Measurements from ENCODE around the gene RAB31. TPM values are rescaled to one million over a fixed set of nuclear protein-coding genes. Genes with fewer than 3 reads are reported as not detected.
"Not testable (repeated sequence)": the region's sequence is repeated elsewhere in the genome, so short reads cannot be mapped to it uniquely, and the experiment has no call there.

Gene RAB31
- total and polyA plus RNA-seq, 3 donors from 2014 or later = 75.9 to 110 (median 81.5) TPM

GRCh38 chr18:9855681-9856080 lies 147.6 kb downstream of the RAB31 start:
- intact Hi-C loops (cut with DNase I; ENCODE audit: low total_unique reads) = no loop called here
- H3K27ac ChIP-seq = peak overlapping the region; percentile 77 to 87
- TF ChIP-seq CTCF (IDR thresholded peaks at IDR 0.05) (no peak), POLR2A (IDR thresholded peaks at IDR 0.05) (no peak)
- peaks cover 20% of the 10 kb centered on the region for H3K4me1 ChIP-seq
- H3K27me3 ChIP-seq = no peaks in the 10 kb centered on the region
- no peak overlapping the region for H3K4me3 ChIP-seq
- H3K9me3 ChIP-seq = no peaks in the 10 kb centered on the region
- 64 to 68% methylated on average over 9 of the region's 9 CpGs for WGBS, 2 donors
- no peaks in the 10 kb centered on the region for H3K36me3 ChIP-seq (ENCODE audit: low read depth, missing control alignments)
- DNase-seq = no peak

GRCh38 chr18:9856092-9856491 lies 148.0 kb downstream of the RAB31 start:
- Histone ChIP-seq H3K4me1 (peaks cover 20% of the 10 kb centered on the region), H3K27ac (peak overlapping the region; percentile 77 to 87), H3K4me3 (no peak overlapping the region), H3K36me3 (ENCODE audit: low read depth, missing control alignments) (no peaks in the 10 kb centered on the region), H3K9me3 (no peaks in the 10 kb centered on the region), H3K27me3 (no peaks in the 10 kb centered on the region)
- intact Hi-C loops (cut with DNase I; ENCODE audit: low total_unique reads) = no loop called here
- TF ChIP-seq POLR2A (IDR thresholded peaks at IDR 0.05) = no peak
- no peak for TF ChIP-seq CTCF (IDR thresholded peaks at IDR 0.05)
- no peak for DNase-seq
- 87 to 94% methylated on average over 3 of the region's 3 CpGs for WGBS, 2 donors

GRCh38 chr18:9857479-9857998 lies 149.4 kb downstream of the RAB31 start:
- H3K27me3 ChIP-seq; DNase-seq; intact Hi-C loops (cut with DNase I; ENCODE audit: low total_unique reads); H3K4me3 ChIP-seq; H3K9me3 ChIP-seq; H3K27ac ChIP-seq; H3K36me3 ChIP-seq (ENCODE audit: low read depth, missing control alignments): not testable (repeated sequence)
- 90 to 95% methylated on average over 4 of the region's 4 CpGs for WGBS, 2 donors
- H3K4me1 ChIP-seq = peaks cover 20% of the 10 kb centered on the region

- Histone ChIP-seq H3K27ac (no peak overlapping the region), H3K36me3 (ENCODE audit: low read depth, missing control alignments) (no peaks in the 10 kb centered on the region), H3K4me1 (peaks cover 20% of the 10 kb centered on the region), H3K27me3 (no peaks in the 10 kb centered on the region), H3K9me3 (no peaks in the 10 kb centered on the region), H3K4me3 (no peak overlapping the region)
- WGBS, 2 donors = 94% methylated on average over 5 of the region's 5 CpGs
- intact Hi-C loops (cut with DNase I; ENCODE audit: low total_unique reads) = no loop called here
- no peak for TF ChIP-seq POLR2A (IDR thresholded peaks at IDR 0.05)
- no peak for TF ChIP-seq CTCF (IDR thresholded peaks at IDR 0.05)
- no peak for DNase-seq
Observed at GRCh38 chr18:9858642-9859041, 150.5 kb downstream of the RAB31 start.

- Histone ChIP-seq H3K4me3 (no peak overlapping the region), H3K9me3 (no peaks in the 10 kb centered on the region), H3K27ac (no peak overlapping the region), H3K4me1 (peaks cover 19% of the 10 kb centered on the region), H3K36me3 (ENCODE audit: low read depth, missing control alignments) (no peaks in the 10 kb centered on the region), H3K27me3 (no peaks in the 10 kb centered on the region)
- intact Hi-C loops (cut with DNase I; ENCODE audit: low total_unique reads) = no loop called here
- no peak for DNase-seq
- WGBS, 2 donors = 94 to 97% methylated on average over 7 of the region's 7 CpGs
- TF ChIP-seq CTCF (IDR thresholded peaks at IDR 0.05) (no peak), POLR2A (IDR thresholded peaks at IDR 0.05) (no peak)
Observed at GRCh38 chr18:9859232-9859631, 151.1 kb downstream of the RAB31 start.

Measured in testis (tissue), 3 donors.